Stimulated activated memory B cell treated with anti-CD40 and anti-IgM and Interleukin-4, amounts not matched to agents 10 μg/mL and 1 μg/mL and 100 μg/mL, for 72 hours (primary cell): ENCODE measurements around the gene UNG.

Experiments used
- ATAC-seq: fragments of 150-1000 bp; cut with Tn5 transposase; 2 replicates; pipeline ENCODE4 v1.10.0; 2021
- H3K27ac Mint-ChIP-seq: one replicate; pipeline ENCODE4 v1.8.0; 2022; ENCODE audit warnings: mild to moderate bottlenecking, mixed read lengths
- H3K27me3 Mint-ChIP-seq: one replicate; pipeline ENCODE4 v1.8.0; 2022; ENCODE audit warnings: mixed read lengths
- H3K36me3 Mint-ChIP-seq: one replicate; pipeline ENCODE4 v1.8.0; 2022; ENCODE audit warnings: mixed read lengths
- H3K4me1 Mint-ChIP-seq: one replicate; pipeline ENCODE4 v1.8.0; 2022; ENCODE audit warnings: mixed read lengths
- H3K4me3 Mint-ChIP-seq: one replicate; pipeline ENCODE4 v1.8.0; 2022; ENCODE audit warnings: mild to moderate bottlenecking, moderate library complexity, mixed read lengths
- H3K9me3 Mint-ChIP-seq: one replicate; pipeline ENCODE4 v1.8.0; 2022; ENCODE audit warnings: mixed read lengths

The UNG gene

GRCh38 chr12:109069307-109070271 is 27.8 kb upstream of the UNG start:
- no peak for ATAC-seq

GRCh38 chr12:109074866-109075265 is 22.5 kb upstream of the UNG start:
- H3K4me1 Mint-ChIP-seq, result no peaks in the 10 kb centered on the region
- no peak overlapping the region for H3K27ac Mint-ChIP-seq
- no peak for ATAC-seq
- H3K27me3 Mint-ChIP-seq, result no peaks in the 10 kb centered on the region
- no peak overlapping the region for H3K4me3 Mint-ChIP-seq
- peaks cover 81% of the 10 kb centered on the region for H3K36me3 Mint-ChIP-seq
- peaks cover 4% of the 10 kb centered on the region for H3K9me3 Mint-ChIP-seq

More at GRCh38 chr12:109069307-109070271, 27.8 kb upstream of the UNG start:
- no peaks in the 10 kb centered on the region for H3K27me3 Mint-ChIP-seq
- H3K9me3 Mint-ChIP-seq, result no peaks in the 10 kb centered on the region
- no peak overlapping the region for H3K4me3 Mint-ChIP-seq
- no peaks in the 10 kb centered on the region for H3K4me1 Mint-ChIP-seq
- peaks cover 54% of the 10 kb centered on the region for H3K36me3 Mint-ChIP-seq
- no peak overlapping the region for H3K27ac Mint-ChIP-seq

- no peaks in the 10 kb centered on the region for H3K4me1 Mint-ChIP-seq
- H3K27ac Mint-ChIP-seq, result no peak overlapping the region
- H3K9me3 Mint-ChIP-seq, result peaks cover 6% of the 10 kb centered on the region
- ATAC-seq, result no peak
- H3K27me3 Mint-ChIP-seq, result no peaks in the 10 kb centered on the region
- H3K4me3 Mint-ChIP-seq, result no peak overlapping the region
- H3K36me3 Mint-ChIP-seq, result peaks cover 54% of the 10 kb centered on the region
Observed at GRCh38 chr12:109082751-109083150, 14.6 kb upstream of the UNG start.

- Mint-ChIP-seq H3K27ac (no peak overlapping the region), H3K27me3 (no peaks in the 10 kb centered on the region), H3K4me3 (no peak overlapping the region), H3K4me1 (peaks cover 7% of the 10 kb centered on the region), H3K36me3 (peaks cover 44% of the 10 kb centered on the region), H3K9me3 (peaks cover 2% of the 10 kb centered on the region)
- no peak for ATAC-seq
Observed at GRCh38 chr12:109084425-109084824, 13.0 kb upstream of the UNG start.

- ATAC-seq, result no peak
- Mint-ChIP-seq H3K9me3 (no peaks in the 10 kb centered on the region), H3K36me3 (peaks cover 38% of the 10 kb centered on the region), H3K4me1 (peaks cover 12% of the 10 kb centered on the region), H3K27me3 (no peaks in the 10 kb centered on the region), H3K27ac (no peak overlapping the region), H3K4me3 (no peak overlapping the region)
Observed at GRCh38 chr12:109085590-109085989, 11.8 kb upstream of the UNG start.

GRCh38 chr12:109087250-109087649 is 10.1 kb upstream of the UNG start:
- Mint-ChIP-seq H3K4me3 (no peak overlapping the region), H3K9me3 (no peaks in the 10 kb centered on the region), H3K27ac (no peak overlapping the region), H3K4me1 (peaks cover 27% of the 10 kb centered on the region), H3K27me3 (no peaks in the 10 kb centered on the region), H3K36me3 (peaks cover 28% of the 10 kb centered on the region)
- ATAC-seq, result no peak

- ATAC-seq, result no peak
- H3K27me3 Mint-ChIP-seq, result no peaks in the 10 kb centered on the region
- H3K4me3 Mint-ChIP-seq, result no peak overlapping the region
- H3K27ac Mint-ChIP-seq, result peak overlapping the region; percentile 18
- H3K36me3 Mint-ChIP-seq, result peaks cover 18% of the 10 kb centered on the region
- H3K4me1 Mint-ChIP-seq, result peaks cover 43% of the 10 kb centered on the region
- no peaks in the 10 kb centered on the region for H3K9me3 Mint-ChIP-seq
Observed at GRCh38 chr12:109088818-109089217, 8.6 kb upstream of the UNG start.

GRCh38 chr12:109089683-109090082 is 7.7 kb upstream of the UNG start:
- Mint-ChIP-seq H3K27me3 (no peaks in the 10 kb centered on the region), H3K4me1 (peaks cover 45% of the 10 kb centered on the region), H3K36me3 (peaks cover 18% of the 10 kb centered on the region), H3K9me3 (no peaks in the 10 kb centered on the region), H3K27ac (peak overlapping the region; percentile 18), H3K4me3 (no peak overlapping the region)
- ATAC-seq, result no peak

- Mint-ChIP-seq H3K4me3 (peak overlapping the region; percentile 87), H3K27ac (peak overlapping the region; percentile 83), H3K27me3 (no peaks in the 10 kb centered on the region), H3K36me3 (peaks cover 12% of the 10 kb centered on the region), H3K4me1 (peaks cover 45% of the 10 kb centered on the region), H3K9me3 (no peaks in the 10 kb centered on the region)
- ATAC-seq, result no peak
Observed at GRCh38 chr12:109092497-109093021, 4.8 kb upstream of the UNG start.

- ATAC-seq, result peak; percentile 84
- Mint-ChIP-seq H3K27ac (peak within 1 kb of the TSS; percentile 83), H3K4me3 (peak within 1 kb of the TSS; percentile 87), H3K4me1 (peaks cover 47% of the 10 kb centered on the region), H3K36me3 (peaks cover 12% of the 10 kb centered on the region), H3K27me3 (no peaks in the 10 kb centered on the region), H3K9me3 (no peaks in the 10 kb centered on the region)
Observed at GRCh38 chr12:109093022-109093918, 4.1 kb upstream of the UNG start, which contains the start of gene ALKBH2. Gene ALKBH2 (minus strand): TSS chr12:109093472. CDS start chr12:109092786, 686 bp downstream.

GRCh38 chr12:109097140-109097434 is 310 bp upstream of the UNG start:
- Mint-ChIP-seq H3K36me3 (peaks cover 5% of the 10 kb centered on the region), H3K4me3 (peak overlapping the region; percentile 83), H3K4me1 (peaks cover 46% of the 10 kb centered on the region), H3K9me3 (no peaks in the 10 kb centered on the region), H3K27ac (peak overlapping the region; percentile 45), H3K27me3 (no peaks in the 10 kb centered on the region)
- no peak for ATAC-seq

- H3K4me3 Mint-ChIP-seq, result peak overlapping the region; percentile 83
- peaks cover 35% of the 10 kb centered on the region for H3K4me1 Mint-ChIP-seq
- peaks cover 5% of the 10 kb centered on the region for H3K36me3 Mint-ChIP-seq
- H3K27me3 Mint-ChIP-seq, result no peaks in the 10 kb centered on the region
- H3K9me3 Mint-ChIP-seq, result no peaks in the 10 kb centered on the region
- peak overlapping the region; percentile 45 for H3K27ac Mint-ChIP-seq
- peak; percentile 45 for ATAC-seq
Observed at GRCh38 chr12:109098183-109098604, 797 bp downstream of the UNG start.

- ATAC-seq, result no peak
- Mint-ChIP-seq H3K27ac (peak overlapping the region; percentile 45), H3K36me3 (peaks cover 5% of the 10 kb centered on the region), H3K9me3 (no peaks in the 10 kb centered on the region), H3K4me1 (peaks cover 30% of the 10 kb centered on the region), H3K4me3 (peak overlapping the region; percentile 83), H3K27me3 (no peaks in the 10 kb centered on the region)
Observed at GRCh38 chr12:109098651-109099050, 1.3 kb downstream of the UNG start.

GRCh38 chr12:109099431-109100020 is 2.1 kb downstream of the UNG start:
- Mint-ChIP-seq H3K4me1 (peaks cover 27% of the 10 kb centered on the region), H3K27me3 (no peaks in the 10 kb centered on the region), H3K4me3 (no peak overlapping the region), H3K9me3 (no peaks in the 10 kb centered on the region), H3K36me3 (peaks cover 10% of the 10 kb centered on the region), H3K27ac (peak overlapping the region; percentile 45)
- no peak for ATAC-seq

- Mint-ChIP-seq H3K4me3 (no peak overlapping the region), H3K27me3 (no peaks in the 10 kb centered on the region), H3K36me3 (peaks cover 18% of the 10 kb centered on the region), H3K9me3 (no peaks in the 10 kb centered on the region), H3K4me1 (peaks cover 27% of the 10 kb centered on the region), H3K27ac (no peak overlapping the region)
- ATAC-seq, result no peak
Observed at GRCh38 chr12:109100741-109101140, 3.3 kb downstream of the UNG start.
